ENCODE measurements around the gene RANBP9. TPM values are rescaled to one million over a fixed set of nuclear protein-coding genes. Genes with fewer than 3 reads are reported as not detected.

RANBP9 gene
- total RNA-seq, 1 experiment from 2014 or later = 73.8 TPM

DNA sequence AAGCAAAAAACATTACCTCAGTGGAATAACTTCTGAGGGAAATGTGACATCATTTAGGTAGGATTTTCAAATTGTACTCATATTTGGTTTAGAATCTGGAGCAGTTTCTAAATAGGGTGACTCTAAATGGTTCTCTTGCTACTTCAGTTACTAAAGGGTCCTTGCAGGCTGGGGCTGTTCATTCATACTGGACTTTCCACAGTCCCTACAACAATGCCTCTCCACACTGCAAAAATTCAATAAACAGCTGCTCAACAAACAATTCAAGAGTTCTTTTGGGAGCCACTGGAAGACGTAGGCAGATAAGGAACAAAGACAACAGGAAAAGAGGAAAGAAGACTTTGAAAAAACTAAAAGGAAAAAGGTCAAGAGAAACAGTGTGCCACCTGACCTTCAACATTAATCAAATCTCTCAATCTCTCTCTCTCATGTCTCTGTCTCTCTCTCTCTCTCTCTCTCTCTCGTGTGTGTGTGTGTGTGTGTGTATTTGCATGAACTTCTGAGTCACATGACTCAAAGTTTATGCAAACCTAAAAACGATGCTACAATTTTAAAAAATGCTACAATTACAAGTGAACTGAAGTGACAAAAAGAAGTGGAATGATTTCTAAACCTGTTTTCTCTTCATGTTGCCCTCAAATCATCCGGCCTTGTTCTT is 82.0 kb downstream of the RANBP9 start:
- no TSS peak for BruUV-seq (replicated peaks)
- Histone ChIP-seq H3K9me3 (ENCODE audit: insufficient read depth, low read depth) (no peaks in the 10 kb centered on the region), H3K4me1 (replicated peaks; ENCODE audit: insufficient read depth) (no peaks in the 10 kb centered on the region), H3K4me3 (no peak overlapping the region), H3K27me3 (ENCODE audit: insufficient read depth, low read depth) (no peaks in the 10 kb centered on the region), H3K4me2 (no peak overlapping the region), H3K79me2 (ENCODE audit: low read depth) (0 out of 2 replicates have a peak, but pooled peaks cover 4% of the 10 kb centered on the region), H4K20me1 (ENCODE audit: insufficient read depth) (peaks cover 8% of the 10 kb centered on the region; the same call in 1 of the 2 replicates), H3F3A (ENCODE audit: insufficient read depth, low read depth) (peaks cover 47% of the 10 kb centered on the region), H2AFZ (no peak overlapping the region), H3K9me2 (ENCODE audit: insufficient read depth) (no peaks in the 10 kb centered on the region), H3K27ac (no peak overlapping the region), H3K36me3 (ENCODE audit: low read depth) (peaks cover 26% of the 10 kb centered on the region; the same call in 1 of the 2 replicates)
- ChIA-PET POLR2A (ENCODE audit: unreplicated experiment) (no interaction called here), CTCF (interaction anchor here (0.6 kb wide), 1 partner anchor 19 kb away, joined by 8 read pairs; no protein-coding TSS in a partner anchor)
- TF ChIP-seq, protein P1, sequence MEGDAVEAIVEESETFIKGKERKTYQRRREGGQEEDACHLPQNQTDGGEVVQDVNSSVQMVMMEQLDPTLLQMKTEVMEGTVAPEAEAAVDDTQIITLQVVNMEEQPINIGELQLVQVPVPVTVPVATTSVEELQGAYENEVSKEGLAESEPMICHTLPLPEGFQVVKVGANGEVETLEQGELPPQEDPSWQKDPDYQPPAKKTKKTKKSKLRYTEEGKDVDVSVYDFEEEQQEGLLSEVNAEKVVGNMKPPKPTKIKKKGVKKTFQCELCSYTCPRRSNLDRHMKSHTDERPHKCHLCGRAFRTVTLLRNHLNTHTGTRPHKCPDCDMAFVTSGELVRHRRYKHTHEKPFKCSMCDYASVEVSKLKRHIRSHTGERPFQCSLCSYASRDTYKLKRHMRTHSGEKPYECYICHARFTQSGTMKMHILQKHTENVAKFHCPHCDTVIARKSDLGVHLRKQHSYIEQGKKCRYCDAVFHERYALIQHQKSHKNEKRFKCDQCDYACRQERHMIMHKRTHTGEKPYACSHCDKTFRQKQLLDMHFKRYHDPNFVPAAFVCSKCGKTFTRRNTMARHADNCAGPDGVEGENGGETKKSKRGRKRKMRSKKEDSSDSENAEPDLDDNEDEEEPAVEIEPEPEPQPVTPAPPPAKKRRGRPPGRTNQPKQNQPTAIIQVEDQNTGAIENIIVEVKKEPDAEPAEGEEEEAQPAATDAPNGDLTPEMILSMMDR (conservative IDR thresholded peaks at IDR 0.05) = no peak
- no peak for TF ChIP-seq EZH2 (IDR thresholded peaks at IDR 0.05; ENCODE audit: low read depth)
- DNase-seq = no peak
- intact Hi-C loops (cut with micrococcal nuclease; ENCODE audit: unreplicated experiment) = loop anchor here (10.0 kb wide), 1 partner anchor 435 kb away; no protein-coding TSS in a partner anchor

GRCh38 chr6:13624871-13625288 is 86.8 kb downstream of the RANBP9 start:
- Histone ChIP-seq H3K4me3 (no peak overlapping the region), H3K79me2 (ENCODE audit: low read depth) (0 out of 2 replicates have a peak, but pooled peaks cover 4% of the 10 kb centered on the region), H2AFZ (no peak overlapping the region), H3K9me2 (ENCODE audit: insufficient read depth) (no peaks in the 10 kb centered on the region), H3K4me2 (no peak overlapping the region), H3K9me3 (ENCODE audit: insufficient read depth, low read depth) (no peaks in the 10 kb centered on the region), H3F3A (ENCODE audit: insufficient read depth, low read depth) (peaks cover 72% of the 10 kb centered on the region), H3K27me3 (ENCODE audit: insufficient read depth, low read depth) (no peaks in the 10 kb centered on the region), H3K4me1 (replicated peaks; ENCODE audit: insufficient read depth) (no peaks in the 10 kb centered on the region), H3K27ac (no peak overlapping the region), H4K20me1 (ENCODE audit: insufficient read depth) (peaks cover 21% of the 10 kb centered on the region), H3K36me3 (ENCODE audit: low read depth) (peaks cover 64% of the 10 kb centered on the region)
- TF ChIP-seq, protein P1 (conservative IDR thresholded peaks at IDR 0.05) = peak; percentile 64
- TF ChIP-seq EZH2 (IDR thresholded peaks at IDR 0.05; ENCODE audit: low read depth) = no peak
- ChIA-PET POLR2A (ENCODE audit: unreplicated experiment) (interaction anchor here (0.6 kb wide), 1 partner anchor 28 kb away, joined by 3 read pairs; no protein-coding TSS in a partner anchor), CTCF (interaction anchor here (1.0 kb wide), 1 partner anchor 11 kb away, joined by 3 read pairs; no protein-coding TSS in a partner anchor)
- DNase-seq = no peak
- intact Hi-C loops (cut with micrococcal nuclease; ENCODE audit: unreplicated experiment) = loop anchor here (10.0 kb wide), 1 partner anchor 440 kb away; no protein-coding TSS in a partner anchor
- no TSS peak for BruUV-seq (replicated peaks)

- H3K27me3 ChIP-seq (ENCODE audit: insufficient read depth, low read depth) = no peaks in the 10 kb centered on the region
- no peak for DNase-seq
- no peaks in the 10 kb centered on the region for H3K9me2 ChIP-seq (ENCODE audit: insufficient read depth)
- peak overlapping the region; percentile 95 for H3K4me2 ChIP-seq
- H3K36me3 ChIP-seq (ENCODE audit: low read depth) = peaks cover 48% of the 10 kb centered on the region
- H2AFZ ChIP-seq = no peak overlapping the region
- H3F3A ChIP-seq (ENCODE audit: insufficient read depth, low read depth) = peaks cover 48% of the 10 kb centered on the region
- peak overlapping the region; percentile 98; the same call in 1 of the 2 replicates for H3K4me3 ChIP-seq
- peaks cover 37% of the 10 kb centered on the region for H3K79me2 ChIP-seq (ENCODE audit: low read depth)
- ChIA-PET POLR2A (ENCODE audit: unreplicated experiment) (no interaction called here), CTCF (no interaction called here)
- no peak overlapping the region for H3K27ac ChIP-seq
- H3K4me1 ChIP-seq (replicated peaks; ENCODE audit: insufficient read depth) = peaks cover 23% of the 10 kb centered on the region
- H3K9me3 ChIP-seq (ENCODE audit: insufficient read depth, low read depth) = no peaks in the 10 kb centered on the region
- no TSS peak for BruUV-seq (replicated peaks)
- intact Hi-C loops (cut with micrococcal nuclease; ENCODE audit: unreplicated experiment) = loop anchor here (2.0 to 5.0 kb wide), 2 partner anchors 94 to 180 kb away; partner anchors contain the start of gene RANBP9
- TF ChIP-seq, protein P1 (conservative IDR thresholded peaks at IDR 0.05) = no peak
- TF ChIP-seq EZH2 (IDR thresholded peaks at IDR 0.05; ENCODE audit: low read depth) = no peak
- peaks cover 28% of the 10 kb centered on the region for H4K20me1 ChIP-seq (ENCODE audit: insufficient read depth)
Measured at GRCh38 chr6:13617066-13617465, 94.6 kb downstream of the RANBP9 start.
